Bladder microvascular endothelial cell (primary cell): ENCODE results near the gene CHFR. TPM values are rescaled to one million over a fixed set of nuclear protein-coding genes. Genes with fewer than 3 reads are reported as not detected.

Experiments used
- total RNA-seq: library from RNA; depleted of rRNA; stranded (reverse); fragments of >200 nt; gene quantifications from 2 replicates; pipeline ENCODE4 v1.2.3, GENCODE V29; 2014

CHFR gene, protein sequence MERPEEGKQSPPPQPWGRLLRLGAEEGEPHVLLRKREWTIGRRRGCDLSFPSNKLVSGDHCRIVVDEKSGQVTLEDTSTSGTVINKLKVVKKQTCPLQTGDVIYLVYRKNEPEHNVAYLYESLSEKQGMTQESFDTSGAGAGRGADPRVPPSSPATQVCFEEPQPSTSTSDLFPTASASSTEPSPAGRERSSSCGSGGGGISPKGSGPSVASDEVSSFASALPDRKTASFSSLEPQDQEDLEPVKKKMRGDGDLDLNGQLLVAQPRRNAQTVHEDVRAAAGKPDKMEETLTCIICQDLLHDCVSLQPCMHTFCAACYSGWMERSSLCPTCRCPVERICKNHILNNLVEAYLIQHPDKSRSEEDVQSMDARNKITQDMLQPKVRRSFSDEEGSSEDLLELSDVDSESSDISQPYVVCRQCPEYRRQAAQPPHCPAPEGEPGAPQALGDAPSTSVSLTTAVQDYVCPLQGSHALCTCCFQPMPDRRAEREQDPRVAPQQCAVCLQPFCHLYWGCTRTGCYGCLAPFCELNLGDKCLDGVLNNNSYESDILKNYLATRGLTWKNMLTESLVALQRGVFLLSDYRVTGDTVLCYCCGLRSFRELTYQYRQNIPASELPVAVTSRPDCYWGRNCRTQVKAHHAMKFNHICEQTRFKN
- 35.3 and 55.0 TPM in 2 replicates for total RNA-seq

DNA sequence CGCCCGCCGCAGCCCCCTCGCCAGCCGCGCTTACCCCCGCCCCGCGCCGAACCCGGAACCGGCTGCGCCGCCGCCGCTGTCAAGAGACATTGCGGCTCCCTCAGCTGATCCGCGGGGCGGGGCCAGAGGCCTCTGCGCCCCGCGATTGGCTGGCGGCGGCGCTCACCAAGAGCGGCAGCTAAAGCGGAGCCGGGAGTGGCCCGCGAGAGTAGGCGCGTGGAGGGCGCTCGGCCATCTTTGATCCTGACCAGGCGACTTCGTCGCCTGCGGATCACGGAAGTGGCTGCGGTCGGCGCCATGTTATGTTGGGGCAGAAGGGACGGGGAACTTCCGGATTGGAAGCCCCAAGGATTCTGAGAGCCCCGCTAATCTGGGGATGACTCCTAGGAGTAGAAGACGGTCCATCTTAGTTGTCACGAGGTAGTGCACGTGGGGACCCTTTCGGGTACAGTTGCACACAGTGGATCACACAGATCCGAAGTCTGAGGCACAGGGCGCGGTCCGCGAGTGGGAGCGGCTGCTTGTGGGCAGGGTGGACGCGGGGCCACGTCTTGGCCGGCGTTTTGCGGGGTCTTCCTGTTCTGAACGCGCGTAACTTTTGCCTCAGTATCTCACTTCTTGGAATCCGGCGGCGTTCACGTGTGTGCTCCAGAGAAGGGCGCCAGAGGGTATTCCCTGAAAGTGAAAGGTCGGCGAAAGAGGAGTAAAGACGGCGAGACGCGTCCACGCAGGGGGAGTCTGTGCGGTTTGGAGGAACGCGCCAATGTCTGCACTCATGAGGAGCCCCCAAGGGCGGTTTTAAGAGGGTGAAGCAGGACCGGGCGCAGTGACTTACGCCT is at the start of gene CHFR:
TSS of gene CHFR (minus strand) at position 93 of the 839 bp plus-strand sequence. CDS start 277 bp downstream, outside the sequence.

DNA sequence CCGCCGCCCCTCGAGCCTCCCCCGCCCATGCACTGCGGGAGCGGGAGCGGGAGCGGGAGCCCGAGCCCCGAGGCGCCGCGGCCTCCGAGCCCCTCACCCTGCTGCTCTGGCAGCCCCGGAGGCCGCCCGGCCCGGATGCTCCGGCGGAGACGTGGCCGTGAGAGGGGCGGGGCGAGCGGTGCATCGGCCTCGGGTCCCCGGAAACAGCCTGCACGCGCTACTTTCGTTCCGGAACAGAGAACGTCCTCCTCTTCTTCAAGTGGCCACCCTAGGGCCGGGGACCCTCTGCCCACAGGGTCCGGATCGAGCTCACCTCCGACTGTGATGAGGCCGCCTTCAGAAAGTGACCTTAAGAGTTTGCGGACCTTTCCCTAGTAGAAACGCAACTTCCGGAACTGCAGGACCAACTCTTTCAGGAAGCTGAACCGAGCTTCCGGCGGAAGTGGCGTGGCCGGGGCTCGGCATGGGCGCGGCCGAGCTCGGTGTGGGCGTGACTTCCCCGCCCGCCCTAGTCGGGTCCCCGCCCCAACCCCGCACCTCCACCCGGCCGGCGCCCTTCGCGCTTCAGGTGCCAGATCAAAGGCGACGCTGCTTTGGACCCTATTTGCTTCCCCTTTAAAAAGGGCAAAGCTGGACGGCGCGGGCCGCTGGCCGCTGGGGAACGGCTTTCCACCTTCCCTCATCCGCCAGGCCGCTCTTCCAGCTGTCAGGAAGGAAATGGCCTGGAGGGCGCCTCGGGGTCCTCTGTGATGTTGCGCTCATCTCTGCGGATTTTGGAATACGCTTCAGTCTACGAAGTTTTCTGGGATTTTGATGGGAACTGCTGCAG is 58.5 kb downstream of the CHFR start, which contains the start of gene GOLGA3:
TSS of gene GOLGA3 (minus strand) at position 164 of the 829 bp plus-strand sequence. CDS start 6,741 bp downstream, outside the sequence.

Other genes starting within 250 kb of the CHFR start
- 37.4 and 55.3 TPM in 2 replicates for gene POLE, start 200.3 kb downstream of the CHFR start, total RNA-seq
- gene PXMP2, start 200.0 kb downstream of the CHFR start, total RNA-seq: 20.2 and 26.1 TPM in 2 replicates
- 36.8 and 44.1 TPM in 2 replicates for gene PGAM5, start 176.8 kb downstream of the CHFR start, total RNA-seq
- 39.5 and 128 TPM in 2 replicates for gene ANKLE2, start 125.8 kb downstream of the CHFR start, total RNA-seq
- 52.6 and 138 TPM in 2 replicates for gene GOLGA3, start 58.7 kb downstream of the CHFR start, total RNA-seq
- 3.2 and 10.3 TPM in 2 replicates for gene ZNF605, start 68.7 kb upstream of the CHFR start, total RNA-seq
- gene ZNF26, start 98.8 kb upstream of the CHFR start, total RNA-seq: 8.4 and 9.9 TPM in 2 replicates
- gene ZNF84, start 149.9 kb upstream of the CHFR start, total RNA-seq: 11.7 and 38.3 TPM in 2 replicates
- gene ZNF140, start 193.3 kb upstream of the CHFR start, total RNA-seq: 27.0 and 47.5 TPM in 2 replicates
- 0.32 and 1.3 TPM in 2 replicates for gene ZNF891, start 242.7 kb upstream of the CHFR start, total RNA-seq
- 3.4 and 9.0 TPM in 2 replicates for gene ZNF10, start 243.0 kb upstream of the CHFR start, total RNA-seq